Esophagus squamous epithelium (tissue), 4 donors: ENCODE results near the gene NUP85.

Experiments
- CTCF ChIP-seq, 6 experiments: fragments of 450-650 bp in 4 of 6; fragments of 200-600 bp in 2 of 6; sonication (generic) in 2 of 6; IDR thresholded peaks; one replicate each; pipeline ENCODE4 v1.5.1; 2016 to 2019; ENCODE audit warnings: antibody characterized with exemption in 6 of 6, mild to moderate bottlenecking in 4 of 6, moderate library complexity in 4 of 6
- POLR2A ChIP-seq, 4 donors: fragments of 450-650 bp; IDR thresholded peaks; one replicate each; pipeline ENCODE4 v1.6.1; 2017; ENCODE audit warnings: antibody characterized with exemption in 4 of 4, mild to moderate bottlenecking in 4 of 4, moderate library complexity in 3 of 4

DNA sequence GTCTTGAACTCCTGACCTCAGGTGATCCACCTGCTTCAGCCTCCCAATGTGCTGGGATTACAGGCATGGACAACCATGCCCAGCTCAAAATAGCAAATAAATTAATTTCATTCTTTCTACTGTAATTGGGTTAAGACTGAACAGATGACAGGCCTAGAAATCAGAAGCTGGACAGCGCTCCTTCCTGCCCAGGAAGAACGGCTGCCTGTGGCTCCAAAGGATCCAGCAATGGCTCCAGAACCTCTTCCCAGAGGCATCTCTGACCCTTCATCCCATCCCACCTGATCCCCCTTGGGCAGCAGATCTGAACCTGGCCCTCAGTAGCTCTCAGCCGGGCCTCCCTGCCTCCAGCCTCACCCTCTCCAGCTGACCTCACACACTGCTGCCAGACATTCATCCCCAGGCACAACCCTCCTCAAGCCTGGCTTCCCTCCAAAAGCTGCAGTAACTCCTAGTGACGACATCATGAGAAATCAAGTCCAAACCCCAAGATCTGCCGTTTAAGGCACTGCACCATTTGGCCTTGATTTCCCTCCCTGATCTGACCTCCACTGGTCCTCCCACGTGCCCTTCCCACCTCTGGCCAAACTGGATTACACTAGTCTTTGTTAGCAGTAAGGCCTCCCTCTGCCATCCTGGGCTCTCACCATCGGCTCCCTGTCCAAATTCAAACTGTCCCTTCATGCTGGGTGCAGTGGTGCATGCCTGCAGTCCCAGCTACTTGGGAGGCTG is 68.7 kb downstream of the NUP85 start:
- TF ChIP-seq POLR2A (IDR thresholded peaks at IDR 0.05) (no peak), CTCF (IDR thresholded peaks at IDR 0.05) (no peak)
